ENCODE measurements around the gene TRAF5.

- no peak for TF ChIP-seq CTCF (IDR thresholded peaks at IDR 0.05)
- no peak for TF ChIP-seq POLR2A (IDR thresholded peaks at IDR 0.05)
Measured at GRCh38 chr1:211326528-211327345, at the start of gene TRAF5.
